Fibroblast of lung (primary cell): ENCODE measurements around the gene PDE4B.

Experiments used
- EZH2 ChIP-seq: IDR thresholded peaks from 2 replicates; pipeline ENCODE4 v1.5.1; 2012; ENCODE audit warnings: low read length, control low read depth, mild to moderate bottlenecking; ENCODE audit errors: missing control alignments
- TF ChIP-seq, protein P1 (sequence below), 2 donors: IDR thresholded peaks in 1 of 2; conservative IDR thresholded peaks in 1 of 2; 1 replicate in 1 of 2; 2 replicates in 1 of 2; pipeline ENCODE4 v1.5.1; 2011 to 2012; ENCODE audit warnings: low read length in 2 of 2, control low read depth in 1 of 2, inconsistent platforms in 1 of 2, low read depth in 1 of 2, mild to moderate bottlenecking in 1 of 2

DNA sequence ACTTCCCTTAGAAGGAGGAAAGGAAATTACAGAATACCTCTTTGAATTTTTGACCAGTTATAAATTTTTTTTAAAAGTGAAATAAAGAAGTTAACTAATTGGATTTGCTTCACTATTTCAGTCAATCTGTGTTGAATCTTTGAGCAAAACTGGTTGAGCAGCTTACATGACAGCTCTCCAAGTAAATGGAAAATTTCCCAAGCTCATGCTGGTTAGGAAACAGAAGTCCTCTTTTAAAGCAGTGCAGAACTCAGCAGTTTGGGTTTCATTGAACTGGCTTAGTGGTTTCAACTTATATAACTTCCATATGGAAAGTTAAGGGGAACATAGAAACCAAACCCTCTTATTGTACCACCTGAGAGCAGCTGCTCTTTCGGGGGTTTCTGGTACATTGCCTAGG, 250.5 kb downstream of the PDE4B start:
- TF ChIP-seq, protein P1, sequence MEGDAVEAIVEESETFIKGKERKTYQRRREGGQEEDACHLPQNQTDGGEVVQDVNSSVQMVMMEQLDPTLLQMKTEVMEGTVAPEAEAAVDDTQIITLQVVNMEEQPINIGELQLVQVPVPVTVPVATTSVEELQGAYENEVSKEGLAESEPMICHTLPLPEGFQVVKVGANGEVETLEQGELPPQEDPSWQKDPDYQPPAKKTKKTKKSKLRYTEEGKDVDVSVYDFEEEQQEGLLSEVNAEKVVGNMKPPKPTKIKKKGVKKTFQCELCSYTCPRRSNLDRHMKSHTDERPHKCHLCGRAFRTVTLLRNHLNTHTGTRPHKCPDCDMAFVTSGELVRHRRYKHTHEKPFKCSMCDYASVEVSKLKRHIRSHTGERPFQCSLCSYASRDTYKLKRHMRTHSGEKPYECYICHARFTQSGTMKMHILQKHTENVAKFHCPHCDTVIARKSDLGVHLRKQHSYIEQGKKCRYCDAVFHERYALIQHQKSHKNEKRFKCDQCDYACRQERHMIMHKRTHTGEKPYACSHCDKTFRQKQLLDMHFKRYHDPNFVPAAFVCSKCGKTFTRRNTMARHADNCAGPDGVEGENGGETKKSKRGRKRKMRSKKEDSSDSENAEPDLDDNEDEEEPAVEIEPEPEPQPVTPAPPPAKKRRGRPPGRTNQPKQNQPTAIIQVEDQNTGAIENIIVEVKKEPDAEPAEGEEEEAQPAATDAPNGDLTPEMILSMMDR (conservative IDR thresholded peaks at IDR 0.05 in 1 of 2, IDR thresholded peaks at IDR 0.05 in 1 of 2; ENCODE audit: low read depth in 1 of 2, low read length in 2 of 2) = no peak
- TF ChIP-seq EZH2 = no peak
